HG03558 (cell line): ENCODE results near the gene ID2.

Experiments
- ATAC-seq: cut with Tn5 transposase; IDR thresholded peaks from one replicate; pipeline ENCODE4 v1.9.1; 2021; ENCODE audit warnings: moderate number of reproducible peaks; ENCODE audit not compliant: unreplicated experiment; ENCODE audit errors: extremely low read depth

The ID2 gene

DNA sequence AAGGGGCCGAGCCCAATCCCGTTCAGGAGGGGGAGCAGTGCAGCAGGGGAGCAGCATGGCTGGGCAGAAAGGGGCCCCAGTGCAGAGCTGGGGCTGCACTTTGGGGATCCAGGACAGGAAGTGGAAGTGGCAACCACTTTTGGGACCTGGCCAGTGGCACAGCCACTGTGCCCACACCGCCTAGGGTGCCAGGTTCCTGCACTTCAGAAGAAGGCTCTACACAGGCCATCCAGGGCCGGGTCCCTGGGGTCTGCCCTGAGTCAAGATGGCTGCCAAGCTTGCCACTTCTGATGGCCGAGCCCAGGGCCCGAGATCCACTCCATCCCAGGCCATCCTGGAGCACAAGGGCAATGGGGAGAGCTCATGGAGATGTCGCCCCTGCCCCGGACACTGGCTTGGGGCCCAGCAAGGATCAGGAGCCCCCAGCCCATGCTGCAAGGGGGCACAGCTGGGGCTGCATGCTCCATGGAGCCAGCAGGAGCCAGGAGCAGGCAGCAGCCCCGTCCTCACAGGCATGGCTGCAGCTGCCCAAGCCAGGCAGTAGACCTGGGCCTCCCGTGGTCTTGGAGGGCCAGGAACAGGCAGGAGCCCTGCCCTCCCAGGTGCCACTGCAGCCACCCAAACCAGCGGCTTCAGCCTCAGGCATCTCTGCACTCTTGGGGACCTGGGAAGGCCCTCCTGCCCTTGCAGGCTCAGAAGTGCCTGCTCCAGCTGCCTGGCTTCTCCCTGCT lies 35.0 kb upstream of the ID2 start:
- no peak for ATAC-seq

DNA sequence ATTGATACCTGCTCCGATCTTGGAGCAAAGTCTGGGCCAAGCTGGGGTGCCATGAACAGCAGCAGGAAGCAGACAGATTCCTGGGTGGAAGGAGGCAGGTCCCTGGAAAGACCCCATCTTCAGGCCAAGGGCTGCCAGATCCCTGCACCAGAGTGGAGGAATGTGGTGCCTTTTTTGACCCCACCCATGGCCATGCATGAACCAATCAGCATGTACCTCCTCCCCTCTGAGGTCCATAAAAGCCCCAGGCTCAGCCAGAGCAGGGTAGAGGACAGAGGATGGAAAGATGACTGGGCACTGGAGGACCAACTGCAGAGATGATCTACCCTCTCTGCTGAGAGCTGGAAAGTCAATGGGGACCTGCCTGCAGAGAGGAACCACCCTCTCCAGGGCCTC lies 34.4 kb upstream of the ID2 start:
- no peak for ATAC-seq

DNA sequence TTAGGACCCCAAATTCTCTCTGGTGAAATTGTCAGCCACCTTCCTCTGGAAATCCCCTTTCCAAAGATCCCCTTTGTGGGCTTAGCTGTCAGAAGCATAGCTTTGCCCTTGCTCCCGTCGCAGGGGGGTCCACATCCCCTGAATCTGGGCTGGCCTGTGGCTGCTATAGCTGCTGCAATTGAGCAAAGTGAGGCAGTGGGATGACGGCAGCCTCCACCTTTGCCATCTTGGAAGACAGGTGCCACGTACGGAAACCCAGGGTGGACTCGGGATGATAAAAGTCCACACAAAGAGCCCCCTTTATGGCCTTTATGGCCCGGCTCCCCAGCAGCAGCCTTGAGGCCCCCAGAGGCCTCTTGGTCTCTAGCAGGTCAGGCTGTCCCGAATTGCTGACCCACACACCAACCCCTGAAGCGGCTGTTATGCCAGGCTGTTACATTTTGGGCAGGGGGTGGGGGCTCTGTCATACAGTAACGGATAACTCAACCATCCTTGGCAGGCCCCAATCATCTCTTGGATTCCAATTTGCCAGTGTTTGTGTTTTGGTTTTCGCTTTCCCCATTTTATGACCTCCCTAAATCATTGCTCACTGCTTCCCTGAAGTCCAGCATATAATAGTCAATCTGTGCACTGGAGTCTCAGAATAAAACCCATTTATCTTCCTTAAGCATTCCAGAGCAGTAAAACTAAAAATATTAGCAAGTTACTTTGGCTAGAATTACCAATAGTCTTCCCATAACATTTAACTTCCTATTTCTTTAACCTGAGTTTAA lies 33.2 kb upstream of the ID2 start:
- ATAC-seq = no peak

DNA sequence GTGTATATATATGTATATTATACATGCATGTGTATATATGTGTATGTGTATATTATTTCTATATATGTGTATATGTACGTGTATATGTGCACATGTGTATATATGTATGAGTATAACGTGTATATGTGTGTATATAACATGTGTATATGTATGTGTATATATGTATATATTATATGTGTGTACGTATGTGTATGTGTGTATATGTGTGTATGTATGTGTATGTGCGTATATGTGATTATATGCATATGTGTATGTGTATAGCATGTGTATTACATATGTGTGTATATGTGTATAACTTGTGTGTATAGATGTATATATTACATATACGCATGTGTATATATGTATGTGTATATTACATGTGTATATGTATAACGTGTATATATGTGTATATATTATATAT lies 32.1 kb upstream of the ID2 start:
- ATAC-seq = no peak

DNA sequence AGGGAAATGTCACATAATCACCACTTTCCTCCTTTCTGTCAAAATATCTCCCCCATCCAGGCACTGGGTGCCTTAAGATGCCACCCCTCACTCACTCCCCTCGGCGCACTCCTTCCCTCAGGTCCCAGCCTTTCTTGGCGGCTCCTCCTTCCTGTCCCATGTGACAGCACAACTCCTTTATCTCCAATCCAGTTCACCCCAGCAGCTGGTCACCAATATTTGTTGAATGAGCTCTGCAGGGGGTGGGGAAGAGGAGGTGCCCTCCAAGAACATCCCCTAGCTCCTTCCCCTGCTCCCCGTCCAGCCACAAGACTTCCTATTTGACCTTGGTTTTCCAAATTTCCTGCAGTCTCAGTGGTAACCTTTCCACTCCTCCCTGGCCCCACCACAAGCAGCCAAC lies 31.6 kb upstream of the ID2 start:
- ATAC-seq = no peak

DNA sequence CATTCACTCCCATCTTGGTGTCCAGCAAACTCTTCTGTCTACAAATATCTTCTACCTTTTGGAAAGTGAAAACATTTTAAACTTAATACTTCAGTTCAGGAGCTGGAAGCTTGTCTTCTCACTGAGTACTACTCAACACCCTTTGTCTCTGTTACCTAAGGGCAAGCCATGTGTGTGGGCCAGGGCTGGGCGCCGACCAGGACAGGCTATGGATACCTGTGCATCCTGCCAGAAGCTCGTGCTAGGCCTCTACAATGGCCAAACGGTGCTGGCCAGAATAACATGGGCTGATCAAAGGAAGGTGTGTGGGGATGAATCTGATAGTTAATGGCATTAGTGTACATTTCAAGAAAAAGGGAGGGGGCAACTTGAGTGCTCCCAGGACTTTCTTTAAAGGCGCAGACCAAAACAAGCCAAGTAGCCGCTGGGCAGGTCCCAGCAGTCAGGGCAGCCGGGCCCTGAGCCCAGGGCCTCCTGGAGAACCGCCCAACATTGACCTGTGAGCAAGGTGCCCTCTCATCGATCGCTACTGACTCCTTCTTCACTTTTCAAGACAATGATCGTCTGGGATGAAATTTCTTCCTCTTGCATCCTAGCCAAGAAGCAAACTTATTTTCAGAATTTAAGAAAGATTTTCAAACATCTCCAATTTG lies 29.0 kb upstream of the ID2 start:
- no peak for ATAC-seq

DNA sequence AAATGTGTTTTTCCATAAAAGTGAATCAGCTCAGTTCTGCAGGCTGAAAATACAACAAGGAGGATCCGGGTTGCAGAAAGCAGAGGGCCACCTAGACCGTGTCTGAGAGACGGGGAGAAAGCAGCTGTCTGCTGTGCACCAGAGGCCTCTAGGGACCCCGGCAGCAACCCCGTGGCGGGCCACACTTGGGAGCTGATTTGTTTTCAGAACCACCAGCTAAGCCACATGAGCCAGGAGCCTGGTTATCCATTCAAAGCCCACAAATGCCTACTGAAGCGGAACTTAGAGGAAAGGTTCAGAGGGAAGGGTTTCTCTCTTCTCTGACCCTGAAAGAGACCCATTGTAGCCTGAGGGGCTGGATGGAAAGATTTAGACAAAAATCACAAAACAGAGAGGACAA lies 28.4 kb upstream of the ID2 start:
- no peak for ATAC-seq

DNA sequence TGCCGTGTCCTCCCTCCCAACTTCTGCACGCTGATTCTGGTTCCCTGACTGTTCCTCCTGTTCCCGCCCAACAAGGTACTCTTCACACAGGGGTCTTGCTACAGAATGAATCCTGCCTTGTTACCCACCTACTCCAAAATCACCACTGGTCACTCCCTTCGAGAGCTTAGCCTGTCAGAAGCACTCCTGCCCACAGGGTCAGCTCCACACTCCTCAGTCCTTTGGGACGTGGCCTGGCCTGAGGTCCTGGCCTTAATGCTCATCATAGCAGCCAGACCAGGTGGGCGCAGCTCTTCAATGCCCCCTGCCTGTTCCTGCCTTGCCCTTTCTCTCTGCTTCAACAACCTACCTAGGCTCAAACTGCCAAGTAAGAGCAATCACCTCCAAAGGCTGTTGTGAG lies 27.8 kb upstream of the ID2 start:
- no peak for ATAC-seq

DNA sequence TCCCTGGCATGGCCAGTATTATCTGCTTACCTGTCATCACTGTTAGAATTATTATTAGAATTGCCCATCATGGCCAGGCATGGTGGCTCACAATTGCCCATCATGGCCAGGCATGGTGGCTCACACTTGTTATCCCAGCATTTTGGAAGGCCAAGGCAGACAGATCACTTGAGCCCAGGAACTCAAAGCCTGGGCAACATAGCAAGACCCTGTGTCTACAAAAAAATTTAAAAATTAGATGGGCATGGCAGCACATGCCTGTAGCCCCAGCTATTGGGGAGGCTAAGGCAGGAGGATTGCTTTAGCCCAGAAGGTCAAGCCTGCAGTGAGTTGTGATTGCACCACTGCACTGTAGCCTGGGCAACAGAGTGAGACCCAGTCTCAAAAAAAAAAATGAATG lies 27.4 kb upstream of the ID2 start:
- no peak for ATAC-seq

DNA sequence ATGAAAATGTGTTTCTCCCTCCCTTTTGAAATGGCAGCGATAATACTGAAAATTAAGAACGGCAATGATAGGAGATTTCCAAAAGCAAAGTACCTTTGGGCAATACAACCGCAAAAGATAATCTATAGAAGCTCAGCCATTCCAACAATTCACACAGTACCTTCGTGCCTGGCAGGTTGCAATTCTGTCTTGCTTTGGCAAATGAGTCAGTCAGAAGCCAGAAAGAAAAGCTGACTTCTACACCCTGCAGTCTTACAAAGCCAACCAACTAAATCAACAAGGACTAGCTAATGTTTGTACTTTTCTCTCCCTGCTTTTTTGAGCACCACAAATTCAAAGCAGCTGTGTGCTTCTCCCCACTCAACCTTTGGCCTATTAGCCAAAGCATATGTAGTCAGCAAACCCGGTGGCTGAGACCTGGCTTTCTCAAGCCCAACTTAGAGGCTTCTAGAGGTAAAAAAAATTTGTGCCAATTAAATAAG lies 25.7 kb upstream of the ID2 start:
- ATAC-seq = no peak

DNA sequence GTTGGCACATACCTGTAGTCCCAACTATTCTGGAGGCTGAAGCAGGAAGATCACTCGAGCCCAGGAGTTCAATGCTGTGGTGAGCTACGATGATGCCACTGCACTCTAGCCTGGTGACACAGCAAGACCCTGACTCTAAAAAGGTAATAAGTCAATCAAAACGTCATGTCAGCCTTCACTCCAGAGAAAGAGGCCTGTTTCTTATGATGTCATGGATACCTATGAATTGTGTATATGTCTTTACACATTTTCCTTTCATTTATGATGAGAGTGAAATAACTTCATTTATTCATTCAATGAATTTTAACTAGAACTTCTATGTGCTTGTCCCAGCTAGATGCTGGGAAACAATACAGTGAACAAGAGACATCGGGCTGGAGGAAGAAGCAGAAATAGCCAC lies 25.0 kb upstream of the ID2 start:
- no peak for ATAC-seq

DNA sequence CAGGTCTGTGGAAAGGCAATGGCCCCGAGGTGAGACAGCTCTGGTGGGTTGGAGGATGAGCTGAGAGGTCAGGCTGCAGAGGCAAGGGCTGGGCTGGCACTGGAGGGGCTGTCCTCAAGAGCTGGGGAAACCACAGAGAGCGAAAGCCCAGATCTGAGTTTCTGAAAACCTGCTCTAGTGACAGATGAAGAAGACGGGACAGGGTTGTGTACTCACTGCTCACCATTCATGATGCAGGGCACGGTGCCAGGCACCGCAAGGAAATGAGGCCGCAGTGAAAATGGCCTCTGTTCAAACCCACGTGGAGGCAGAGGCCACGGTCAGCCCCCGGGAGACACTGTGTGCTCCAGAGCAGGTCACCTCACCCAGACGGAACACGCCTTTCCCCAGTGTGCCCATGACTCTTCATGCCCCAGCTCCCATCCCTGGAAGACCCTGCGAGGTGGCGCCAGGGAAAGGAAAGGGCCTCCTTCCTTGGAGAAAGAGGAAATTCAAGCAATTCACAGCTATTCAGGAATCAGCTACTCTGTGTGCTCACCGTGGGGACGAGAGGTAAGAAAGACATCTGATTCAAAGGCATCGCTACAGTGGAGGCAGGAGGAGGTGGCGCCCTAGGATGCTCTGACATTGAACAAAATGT lies 24.3 kb upstream of the ID2 start:
- no peak for ATAC-seq

DNA sequence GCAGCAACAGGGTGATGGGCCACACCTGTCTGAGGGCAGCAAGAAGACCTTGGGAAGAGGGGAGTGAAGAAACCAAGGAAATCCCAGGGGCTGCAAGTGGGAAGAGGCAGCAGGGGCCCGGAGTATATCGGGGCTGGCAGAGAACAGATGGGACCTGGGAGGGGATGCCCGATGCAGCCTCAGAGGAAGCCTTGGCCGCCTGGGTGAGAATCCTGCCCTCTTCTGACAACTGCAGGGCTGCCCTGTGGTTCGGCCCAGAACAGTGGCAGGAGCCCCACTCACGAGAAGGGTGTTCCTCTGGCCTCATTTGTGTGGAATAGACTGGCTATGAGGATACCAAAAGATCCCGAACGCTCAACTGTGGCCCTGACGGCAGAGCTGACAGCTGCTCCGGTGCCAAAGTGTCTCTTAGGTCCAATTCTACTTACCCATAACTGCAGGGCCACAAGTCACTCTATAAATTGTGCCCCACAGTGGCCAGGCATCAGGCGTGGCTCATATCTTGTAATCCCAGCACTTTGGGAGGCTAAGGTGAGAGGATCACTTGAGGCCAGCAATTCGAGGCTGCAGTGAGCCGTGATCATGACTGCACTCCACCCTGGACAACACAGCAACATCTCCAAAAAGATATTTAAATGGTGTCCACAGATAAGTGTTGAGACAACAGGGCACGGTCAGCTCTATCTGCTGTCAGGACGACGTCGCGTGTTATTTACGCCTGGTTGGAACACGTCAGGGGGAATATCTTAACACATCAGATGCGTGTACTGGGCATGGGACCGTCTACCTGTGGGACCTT lies 23.6 kb upstream of the ID2 start:
- no peak for ATAC-seq

DNA sequence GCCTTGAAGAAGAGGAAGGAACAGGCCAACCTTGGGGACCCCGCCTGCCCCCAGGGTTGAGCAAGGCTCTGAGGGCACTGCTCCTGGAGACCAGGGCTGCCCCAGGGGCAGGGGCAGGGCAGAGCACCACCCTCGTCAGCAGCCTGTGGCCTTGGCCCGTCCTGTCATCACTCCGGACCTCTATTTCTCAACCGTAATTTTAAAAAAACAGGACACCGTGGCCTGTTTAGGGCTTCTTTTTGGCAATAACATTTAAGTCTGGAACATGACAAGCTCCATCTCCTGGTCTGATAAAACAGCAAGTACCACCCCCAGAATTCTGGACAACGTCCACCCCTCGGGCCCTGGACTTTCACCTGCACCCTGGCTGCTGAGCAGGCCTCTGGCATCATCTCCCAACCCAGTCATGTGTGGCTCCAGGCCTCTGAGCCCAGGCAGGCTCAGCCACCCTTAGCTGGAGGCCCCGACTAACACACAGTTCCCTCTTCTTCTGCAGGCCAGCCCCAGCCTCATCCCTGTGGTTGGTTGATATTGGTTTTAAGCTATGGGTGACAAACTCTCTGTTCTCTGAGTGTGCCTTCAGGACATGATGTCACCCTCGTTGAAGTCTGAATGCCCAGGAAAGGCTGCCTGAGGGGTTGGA lies 22.6 kb upstream of the ID2 start:
- no peak for ATAC-seq

DNA sequence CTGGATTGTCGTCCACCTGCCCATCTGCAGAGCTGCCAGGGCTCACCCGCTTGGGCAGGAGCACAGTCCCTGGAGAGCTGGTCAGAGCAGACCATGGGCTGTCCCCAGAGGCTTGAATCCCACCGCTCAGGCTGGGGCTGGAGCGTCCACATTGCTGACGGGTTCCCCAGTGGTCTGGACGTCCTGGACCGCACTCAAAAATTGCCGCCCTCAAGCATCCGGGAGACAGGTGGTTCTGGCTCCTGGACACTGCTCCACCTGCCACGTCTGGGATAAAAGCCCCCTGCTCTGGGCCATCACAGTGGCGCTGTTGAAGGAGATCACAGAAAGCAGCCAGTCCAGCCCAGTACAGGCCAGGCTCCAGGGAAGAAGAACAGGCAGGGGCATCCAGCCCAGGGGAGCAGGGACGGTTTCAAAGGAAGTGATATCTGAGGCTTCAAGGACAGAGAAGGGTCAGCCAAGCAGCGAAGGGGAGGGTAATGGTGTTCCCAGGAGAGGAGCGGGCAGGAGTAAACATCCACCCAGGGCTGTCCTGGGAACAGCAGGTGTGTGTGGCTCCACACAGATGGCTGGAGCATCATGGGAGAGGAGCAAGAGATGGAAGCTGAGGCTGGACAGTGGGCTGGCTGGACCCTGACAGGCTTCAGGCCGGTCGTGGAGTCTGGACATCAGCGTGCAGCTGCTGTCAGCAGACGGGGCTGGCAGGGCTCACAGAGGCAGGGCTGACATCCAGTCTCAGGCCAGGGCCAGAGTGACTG lies 21.9 kb upstream of the ID2 start:
- no peak for ATAC-seq

DNA sequence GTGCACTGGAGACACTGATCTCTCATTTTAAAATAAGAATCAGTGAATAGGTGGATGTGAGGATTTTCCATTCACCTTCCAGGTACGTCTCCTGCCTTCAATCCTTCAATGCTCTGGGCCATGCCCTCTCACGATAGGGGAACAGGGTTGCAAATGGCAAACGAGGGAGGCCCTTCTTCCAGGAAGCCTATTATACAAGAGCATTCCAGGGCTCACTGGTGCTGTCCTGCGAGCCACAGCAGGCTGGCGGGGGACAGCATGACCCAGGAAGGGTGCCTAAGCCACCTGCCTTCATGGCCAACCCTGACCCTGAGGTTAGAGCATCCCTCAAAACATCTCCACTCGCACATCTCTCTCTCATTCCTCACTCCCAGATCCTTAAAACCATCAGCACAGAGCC lies 20.6 kb upstream of the ID2 start:
- ATAC-seq = no peak

DNA sequence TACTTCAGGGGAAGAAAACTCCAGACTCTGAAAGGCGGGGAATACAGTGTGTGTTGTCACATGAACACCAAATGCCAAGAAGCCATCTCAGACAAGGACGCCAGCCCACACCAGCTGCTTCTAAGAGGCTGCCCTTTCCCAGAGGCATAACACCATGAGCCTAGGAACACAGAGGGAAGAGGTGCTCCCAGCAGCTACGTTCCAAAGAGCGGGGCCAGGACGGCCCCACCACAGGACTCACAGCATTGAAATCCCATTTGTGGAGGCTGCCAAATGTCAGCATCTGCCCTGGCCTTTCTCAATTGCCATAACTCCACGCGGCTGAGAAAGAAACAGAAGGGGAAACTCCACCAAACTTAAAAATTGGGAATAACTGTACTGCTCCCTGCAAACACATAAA lies 20.1 kb upstream of the ID2 start:
- no peak for ATAC-seq

DNA sequence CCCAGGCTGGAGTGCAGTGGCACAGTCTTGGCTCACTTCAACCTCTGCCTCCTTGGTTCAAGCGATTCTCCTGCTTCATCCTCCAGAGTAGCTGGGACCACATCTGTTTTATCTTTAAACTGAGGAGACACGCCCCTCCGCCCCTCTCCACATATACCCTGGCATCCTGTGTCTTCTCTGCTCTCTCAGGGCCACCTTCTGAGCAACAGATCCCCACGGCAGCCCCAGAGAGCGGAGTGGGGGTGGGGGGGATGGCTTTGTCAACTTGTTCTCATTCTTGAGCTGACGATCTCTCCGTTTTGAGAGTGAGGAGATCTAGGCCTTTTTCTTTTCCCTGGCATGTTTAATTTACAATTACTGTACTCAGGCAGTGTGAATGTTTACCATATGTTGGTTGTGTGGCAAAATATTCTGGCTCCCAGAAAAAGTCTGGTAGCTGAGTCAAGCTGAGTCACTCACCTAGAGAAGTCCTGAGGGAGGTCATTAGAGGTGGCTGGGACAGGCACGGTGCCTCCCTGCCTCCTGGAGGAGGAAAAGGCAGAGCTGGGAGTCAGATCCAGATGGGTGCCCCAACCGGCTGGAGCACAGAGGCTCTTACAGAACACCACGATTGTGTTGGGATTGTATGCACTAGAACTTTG lies 19.5 kb upstream of the ID2 start:
- no peak for ATAC-seq

DNA sequence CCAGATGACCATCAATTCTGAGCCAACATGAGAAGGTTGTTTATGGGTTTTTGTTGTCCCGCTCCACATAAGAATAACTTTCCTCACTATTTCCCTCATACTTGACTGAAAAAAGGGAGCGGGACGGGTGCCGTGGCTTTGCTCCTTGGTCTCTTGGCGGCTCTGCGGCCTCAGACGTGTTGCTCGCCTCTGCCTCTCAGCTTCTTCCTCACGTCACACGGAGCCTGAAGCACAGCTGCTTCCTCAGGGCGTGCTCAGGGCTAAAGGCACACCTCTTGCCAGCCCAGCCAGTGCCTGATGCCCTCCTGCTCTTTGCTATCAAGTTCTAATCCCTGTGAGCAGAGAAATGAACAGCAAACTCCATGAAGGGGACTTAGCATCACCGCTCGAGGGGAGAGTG lies 17.9 kb upstream of the ID2 start:
- no peak for ATAC-seq
